ENCODE measurements around the gene CPXM1. TPM values are rescaled to one million over a fixed set of nuclear protein-coding genes. Genes with fewer than 3 reads are reported as not detected.
"Not testable (repeated sequence)": the region's sequence is repeated elsewhere in the genome, so short reads cannot be mapped to it uniquely, and the experiment has no call there.

CPXM1 gene
- total RNA-seq, 2 experiments from 2014 or later: 2.0 to 2.2 TPM

DNA sequence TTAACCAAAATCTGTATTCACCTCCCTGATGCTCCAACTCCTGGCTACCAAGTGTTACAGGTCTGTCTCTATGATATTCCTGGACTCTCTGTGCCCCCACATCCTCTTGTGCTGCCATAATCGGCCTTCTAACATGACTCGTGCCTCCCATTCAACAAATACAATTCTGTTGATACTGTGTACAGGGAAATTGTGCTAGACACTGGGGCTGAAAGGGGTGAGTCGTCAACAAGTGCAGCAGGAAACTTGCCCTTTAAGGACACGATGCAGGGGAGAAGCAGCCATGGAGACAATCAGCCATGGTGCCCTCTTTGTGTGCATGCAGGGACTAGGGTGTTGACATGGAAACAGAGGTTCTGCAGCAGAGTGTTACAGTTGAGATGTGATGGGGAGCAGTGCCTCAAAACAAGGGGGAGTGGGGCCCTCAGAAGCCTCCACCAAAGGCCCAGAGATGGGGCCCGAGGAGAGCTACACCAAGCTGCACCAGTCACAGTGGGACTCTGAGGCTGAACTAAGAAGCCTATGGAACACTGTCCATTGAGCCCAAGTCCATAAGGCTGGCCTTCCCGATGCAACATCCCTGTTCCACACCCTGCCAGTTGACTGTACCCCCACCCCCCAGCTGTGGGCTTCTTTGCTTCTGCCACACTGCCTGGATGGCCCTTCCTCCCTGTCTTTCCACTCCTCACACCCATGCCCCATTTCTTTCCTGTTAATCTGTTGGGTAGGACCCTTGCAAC is 37.0 kb upstream of the CPXM1 start:
- H3K4me3 Mint-ChIP-seq: no peak overlapping the region

DNA sequence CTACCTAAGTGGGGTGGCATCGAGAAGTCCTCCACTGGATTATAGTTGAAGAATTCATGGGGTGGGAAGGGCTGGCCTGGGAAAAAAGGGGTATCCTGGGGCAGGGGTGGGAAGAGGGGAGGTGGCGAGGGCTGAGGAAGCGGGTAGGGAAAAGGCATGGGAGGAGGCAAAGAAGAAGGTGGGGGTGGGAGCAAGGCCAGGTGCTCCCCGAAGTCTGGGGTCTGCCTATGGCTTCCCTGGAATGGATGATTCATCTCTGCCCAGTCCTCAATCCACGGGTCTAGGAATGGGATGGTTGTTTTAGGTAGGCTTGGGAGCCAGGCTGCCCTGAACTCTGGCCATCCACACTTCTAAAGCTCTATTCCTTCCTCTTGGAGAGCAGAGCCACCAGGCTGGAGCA is 35.6 kb upstream of the CPXM1 start:
- CTCF ChIA-PET: interaction anchor here (1.5 kb wide), 1 partner anchor 83 kb away, joined by 4 read pairs; no protein-coding TSS in a partner anchor
- no peaks in the 10 kb centered on the region for H3K27me3 Mint-ChIP-seq (ENCODE audit: low read depth)
- peaks cover 22% of the 10 kb centered on the region for H3K36me3 Mint-ChIP-seq (ENCODE audit: low read depth)
- no peak for DNase-seq
- peaks cover 15% of the 10 kb centered on the region for H3K4me1 Mint-ChIP-seq (ENCODE audit: low read depth)
- intact Hi-C loops (cut with micrococcal nuclease): no loop called here
- no peak overlapping the region for H3K27ac Mint-ChIP-seq
- no peaks in the 10 kb centered on the region for H3K9me3 Mint-ChIP-seq
- no peak overlapping the region for H3K4me3 Mint-ChIP-seq

More for the DNA sequence above, 37.0 kb upstream of the CPXM1 start:
- CTCF ChIA-PET: interaction anchor here (0.6 to 1.5 kb wide), 3 partner anchors 35 to 173 kb away, joined by 3 to 4 read pairs (median 3); no protein-coding TSS in a partner anchor
- Mint-ChIP-seq H3K27me3 (ENCODE audit: low read depth) (no peaks in the 10 kb centered on the region), H3K9me3 (no peaks in the 10 kb centered on the region), H3K4me1 (ENCODE audit: low read depth) (peaks cover 15% of the 10 kb centered on the region), H3K27ac (no peak overlapping the region), H3K36me3 (ENCODE audit: low read depth) (peaks cover 22% of the 10 kb centered on the region)
- intact Hi-C loops (cut with micrococcal nuclease): no loop called here
- no peak for DNase-seq

DNA sequence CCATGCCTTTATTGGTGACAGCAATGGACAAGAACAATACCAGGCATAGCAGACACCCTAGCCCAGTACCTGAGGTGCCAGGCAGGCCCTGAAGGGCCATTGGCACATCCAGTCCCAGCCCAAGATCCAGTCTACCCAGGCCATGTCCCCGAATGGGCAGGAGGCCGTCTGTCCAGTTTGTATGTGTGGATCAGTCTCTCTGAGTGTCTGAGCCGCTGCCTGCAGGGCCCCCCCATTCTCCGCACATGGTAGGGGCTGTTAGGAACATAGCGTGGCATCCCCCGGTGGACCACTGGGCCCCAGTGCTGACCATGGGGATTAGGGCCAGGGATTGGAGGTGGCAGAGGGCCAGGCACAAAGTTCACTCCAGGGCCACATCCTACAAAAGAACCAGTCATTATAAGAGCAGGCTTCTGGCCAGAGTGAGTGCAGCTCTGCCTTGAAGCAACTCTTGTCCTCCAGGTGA is 34.9 kb upstream of the CPXM1 start:
- H3K9me3 Mint-ChIP-seq: no peaks in the 10 kb centered on the region
- intact Hi-C loops (cut with micrococcal nuclease): no loop called here
- H3K4me1 Mint-ChIP-seq (ENCODE audit: low read depth): peaks cover 15% of the 10 kb centered on the region
- DNase-seq: no peak
- H3K27ac Mint-ChIP-seq: no peak overlapping the region
- H3K36me3 Mint-ChIP-seq (ENCODE audit: low read depth): peaks cover 22% of the 10 kb centered on the region
- no peaks in the 10 kb centered on the region for H3K27me3 Mint-ChIP-seq (ENCODE audit: low read depth)
- CTCF ChIA-PET: interaction anchor here (1.1 to 1.5 kb wide), 2 partner anchors 8 to 82 kb away, joined by 3 to 4 read pairs; no protein-coding TSS in a partner anchor
- H3K4me3 Mint-ChIP-seq: no peak overlapping the region

DNA sequence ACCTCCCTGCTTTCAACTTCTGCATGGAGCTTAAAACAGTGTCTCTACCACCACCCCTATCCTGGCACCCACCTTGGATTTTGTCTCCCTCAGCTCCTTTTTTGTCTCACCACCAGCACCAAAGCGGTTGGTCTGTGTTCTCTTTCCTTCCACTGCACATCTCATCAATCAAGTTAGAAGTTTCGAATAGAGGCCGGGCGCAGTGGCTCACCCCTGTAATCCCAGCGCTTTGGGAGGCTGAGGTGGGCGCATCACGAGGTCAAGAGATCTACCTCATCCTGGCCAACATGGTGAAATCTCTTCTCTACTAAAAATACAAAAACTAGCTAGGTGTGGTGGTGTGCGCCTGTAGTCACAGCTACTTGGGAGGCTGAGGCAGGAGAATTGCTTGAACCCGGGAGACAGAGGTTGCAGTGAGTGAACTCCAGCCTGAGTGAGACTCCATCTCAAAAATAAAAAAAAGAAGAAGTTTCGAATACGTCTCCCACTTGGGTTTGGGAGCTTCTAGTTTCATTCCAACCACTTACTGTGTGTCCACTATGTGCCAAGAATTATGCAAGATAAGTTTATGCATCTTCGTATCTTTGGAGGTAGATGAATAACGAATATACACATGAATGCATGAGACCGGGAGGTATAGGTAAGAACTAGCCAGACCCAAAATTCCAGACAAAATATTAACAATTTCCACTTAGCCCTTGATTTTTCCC is 34.1 kb upstream of the CPXM1 start:
- DNase-seq: no peak
- H3K4me1 Mint-ChIP-seq (ENCODE audit: low read depth): peaks cover 13% of the 10 kb centered on the region
- H3K27ac Mint-ChIP-seq: no peak overlapping the region
- H3K4me3 Mint-ChIP-seq: no peak overlapping the region
- H3K36me3 Mint-ChIP-seq (ENCODE audit: low read depth): peaks cover 22% of the 10 kb centered on the region
- no peaks in the 10 kb centered on the region for H3K9me3 Mint-ChIP-seq
- intact Hi-C loops (cut with micrococcal nuclease): no loop called here
- CTCF ChIA-PET: interaction anchor here (1.1 kb wide), 1 partner anchor 9 kb away, joined by 3 read pairs; no protein-coding TSS in a partner anchor
- no peaks in the 10 kb centered on the region for H3K27me3 Mint-ChIP-seq (ENCODE audit: low read depth)

DNA sequence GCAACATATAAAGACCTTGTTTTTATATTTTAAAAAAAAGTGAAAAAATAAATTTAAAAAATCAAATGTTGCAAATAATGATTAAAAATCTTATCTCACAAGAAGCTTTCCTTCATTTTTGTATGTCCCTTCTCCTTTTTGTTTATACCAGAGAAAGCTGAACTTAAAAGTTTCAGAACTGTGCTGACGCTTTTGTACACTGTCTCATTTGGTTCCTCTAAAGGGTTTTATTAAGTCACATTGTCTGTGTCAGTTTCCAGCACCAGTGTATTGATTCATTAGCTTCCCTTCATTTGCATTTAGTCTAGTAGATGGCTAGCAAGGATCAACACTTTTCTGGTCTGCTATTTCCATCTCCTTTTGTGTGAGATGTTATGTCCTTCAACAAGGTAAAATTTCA is 33.3 kb upstream of the CPXM1 start:
- Mint-ChIP-seq H3K9me3 (no peaks in the 10 kb centered on the region), H3K4me1 (ENCODE audit: low read depth) (peaks cover 10% of the 10 kb centered on the region), H3K4me3 (no peak overlapping the region), H3K36me3 (ENCODE audit: low read depth) (peaks cover 20% of the 10 kb centered on the region), H3K27me3 (ENCODE audit: low read depth) (no peaks in the 10 kb centered on the region), H3K27ac (no peak overlapping the region)
- no peak for DNase-seq
- intact Hi-C loops (cut with micrococcal nuclease): no loop called here
- CTCF ChIA-PET: no interaction called here

DNA sequence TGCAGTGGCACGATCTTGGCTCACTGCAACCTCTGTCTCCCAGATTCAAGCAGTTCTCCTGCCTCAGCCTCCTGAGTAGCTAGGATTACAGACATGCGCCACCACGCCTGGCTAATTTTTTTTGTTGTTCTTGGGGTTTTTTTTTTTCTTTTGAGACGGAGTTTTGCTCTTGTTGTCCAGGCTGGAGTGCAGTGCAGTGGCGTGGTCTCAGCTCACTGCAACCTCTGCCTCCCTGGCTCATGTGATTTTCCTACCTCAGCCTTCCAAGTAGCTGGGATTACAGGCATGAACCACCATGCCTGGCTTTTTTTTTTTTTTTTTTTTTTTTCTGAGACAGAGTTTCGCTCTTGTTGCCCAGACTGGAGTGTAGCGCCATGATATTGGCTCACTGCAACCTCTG is 30.8 kb upstream of the CPXM1 start:
- peaks cover 12% of the 10 kb centered on the region for H3K4me1 Mint-ChIP-seq (ENCODE audit: low read depth)
- DNase-seq; intact Hi-C loops (cut with micrococcal nuclease); H3K27me3 Mint-ChIP-seq (ENCODE audit: low read depth); H3K27ac Mint-ChIP-seq; CTCF ChIA-PET; H3K4me3 Mint-ChIP-seq; H3K36me3 Mint-ChIP-seq (ENCODE audit: low read depth); H3K9me3 Mint-ChIP-seq: not testable (repeated sequence)

DNA sequence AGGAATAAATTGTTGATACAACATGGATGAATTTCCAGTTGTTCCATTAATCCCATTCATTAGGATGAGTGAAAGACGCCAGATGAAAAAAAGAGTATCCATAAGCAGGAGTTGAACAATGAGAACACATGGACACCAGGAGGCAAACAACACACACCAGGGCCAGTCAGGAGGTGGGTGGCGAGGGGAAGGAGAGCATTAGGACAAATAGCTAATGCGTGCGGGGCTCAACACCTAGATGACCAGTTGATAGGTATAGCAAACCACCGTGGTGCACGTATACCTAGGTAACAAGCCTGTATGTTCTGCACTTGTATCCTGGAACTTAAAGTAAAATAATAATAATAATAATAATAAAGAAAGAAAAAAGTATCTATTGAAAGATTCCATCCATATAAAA is 28.9 kb upstream of the CPXM1 start:
- H3K4me3 Mint-ChIP-seq: no peak overlapping the region
- peaks cover 3% of the 10 kb centered on the region for H3K36me3 Mint-ChIP-seq (ENCODE audit: low read depth)
- DNase-seq: peak; percentile 2
- H3K9me3 Mint-ChIP-seq: no peaks in the 10 kb centered on the region
- CTCF ChIA-PET: no interaction called here
- H3K27ac Mint-ChIP-seq: no peak overlapping the region
- intact Hi-C loops (cut with micrococcal nuclease): no loop called here
- no peaks in the 10 kb centered on the region for H3K27me3 Mint-ChIP-seq (ENCODE audit: low read depth)
- peaks cover 19% of the 10 kb centered on the region for H3K4me1 Mint-ChIP-seq (ENCODE audit: low read depth)

DNA sequence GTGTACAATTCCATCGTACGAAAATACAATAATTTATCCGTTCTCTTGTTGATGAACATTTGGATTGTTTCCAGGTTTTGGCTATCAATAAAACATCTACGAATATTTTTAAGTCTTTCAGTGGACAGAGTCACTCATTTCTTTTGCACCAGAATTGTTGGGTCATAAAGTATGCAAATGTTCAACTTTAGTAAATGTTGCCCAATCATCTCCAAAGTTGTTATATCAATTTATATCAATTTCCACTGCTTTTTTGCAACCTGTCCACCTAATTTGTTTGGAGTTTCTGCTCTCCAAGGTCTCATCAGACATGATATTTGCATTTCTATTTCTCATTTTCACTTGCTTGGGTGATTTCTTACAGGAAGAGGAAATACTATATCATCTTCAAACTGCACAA is 26.2 kb upstream of the CPXM1 start:
- no peaks in the 10 kb centered on the region for H3K36me3 Mint-ChIP-seq (ENCODE audit: low read depth)
- no peaks in the 10 kb centered on the region for H3K9me3 Mint-ChIP-seq
- intact Hi-C loops (cut with micrococcal nuclease): no loop called here
- DNase-seq: no peak
- H3K27me3 Mint-ChIP-seq (ENCODE audit: low read depth): no peaks in the 10 kb centered on the region
- CTCF ChIA-PET: interaction anchor here (0.7 kb wide), 1 partner anchor 1373 kb away, joined by 3 read pairs; no protein-coding TSS in a partner anchor
- no peak overlapping the region for H3K4me3 Mint-ChIP-seq
- peaks cover 20% of the 10 kb centered on the region for H3K4me1 Mint-ChIP-seq (ENCODE audit: low read depth)
- H3K27ac Mint-ChIP-seq: no peak overlapping the region

DNA sequence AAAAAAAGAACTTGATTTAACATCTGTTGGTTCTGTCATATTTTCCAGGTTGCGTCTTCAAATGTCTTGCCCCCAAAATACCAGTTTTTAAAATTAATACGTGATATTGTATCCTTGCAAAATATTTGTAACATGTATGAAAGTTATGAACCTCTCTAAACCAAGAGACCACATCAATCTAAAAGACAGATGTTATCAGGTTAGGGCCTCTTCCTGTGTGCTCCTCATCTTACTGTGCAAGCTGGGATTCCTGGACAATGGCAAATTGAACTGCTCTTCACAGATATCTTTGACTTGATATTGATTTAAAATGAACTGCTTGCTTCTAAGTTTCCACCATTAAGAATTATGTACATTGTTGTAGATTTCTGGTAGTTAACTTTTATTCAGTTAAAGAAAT is 25.3 kb upstream of the CPXM1 start:
- CTCF ChIA-PET: no interaction called here

DNA sequence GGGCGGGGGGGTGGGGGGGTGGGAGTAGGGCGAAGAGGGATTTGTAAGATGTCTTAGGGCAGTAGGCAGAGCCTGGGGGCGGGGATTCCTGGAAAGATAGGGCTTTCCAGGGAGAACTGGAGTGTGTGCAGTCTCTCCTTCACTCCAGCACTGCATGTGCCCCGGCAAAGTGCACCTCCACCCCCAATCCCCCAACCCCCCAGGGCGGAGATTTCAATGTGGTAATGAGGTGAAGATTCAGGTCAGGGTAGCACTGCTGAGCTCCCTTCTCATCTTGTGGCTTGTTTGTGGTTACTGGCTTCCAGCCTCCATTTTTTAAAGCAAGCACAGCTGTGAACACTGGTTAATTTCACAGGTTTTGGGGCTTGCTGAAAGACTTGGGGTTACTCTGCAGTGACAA is 21.6 kb upstream of the CPXM1 start:
- CTCF ChIA-PET: interaction anchor here (0.6 kb wide), 2 partner anchors 33 to 579 kb away, joined by 3 to 4 read pairs; no protein-coding TSS in a partner anchor
- DNase-seq: peak; percentile 56
- peaks cover 14% of the 10 kb centered on the region for H3K27me3 Mint-ChIP-seq (ENCODE audit: low read depth)
- intact Hi-C loops (cut with micrococcal nuclease): no loop called here
- H3K27ac Mint-ChIP-seq: no peak overlapping the region
- no peaks in the 10 kb centered on the region for H3K9me3 Mint-ChIP-seq
- H3K36me3 Mint-ChIP-seq (ENCODE audit: low read depth): no peaks in the 10 kb centered on the region
- peaks cover 34% of the 10 kb centered on the region for H3K4me1 Mint-ChIP-seq (ENCODE audit: low read depth)
- H3K4me3 Mint-ChIP-seq: no peak overlapping the region

More for the DNA sequence above, 25.3 kb upstream of the CPXM1 start:
- peaks cover 2% of the 10 kb centered on the region for H3K27me3 Mint-ChIP-seq (ENCODE audit: low read depth)
- DNase-seq: peak; percentile 4
- no peaks in the 10 kb centered on the region for H3K9me3 Mint-ChIP-seq
- no peak overlapping the region for H3K27ac Mint-ChIP-seq
- no peak overlapping the region for H3K4me3 Mint-ChIP-seq
- intact Hi-C loops (cut with micrococcal nuclease): no loop called here
- H3K36me3 Mint-ChIP-seq (ENCODE audit: low read depth): no peaks in the 10 kb centered on the region
- peaks cover 24% of the 10 kb centered on the region for H3K4me1 Mint-ChIP-seq (ENCODE audit: low read depth)

DNA sequence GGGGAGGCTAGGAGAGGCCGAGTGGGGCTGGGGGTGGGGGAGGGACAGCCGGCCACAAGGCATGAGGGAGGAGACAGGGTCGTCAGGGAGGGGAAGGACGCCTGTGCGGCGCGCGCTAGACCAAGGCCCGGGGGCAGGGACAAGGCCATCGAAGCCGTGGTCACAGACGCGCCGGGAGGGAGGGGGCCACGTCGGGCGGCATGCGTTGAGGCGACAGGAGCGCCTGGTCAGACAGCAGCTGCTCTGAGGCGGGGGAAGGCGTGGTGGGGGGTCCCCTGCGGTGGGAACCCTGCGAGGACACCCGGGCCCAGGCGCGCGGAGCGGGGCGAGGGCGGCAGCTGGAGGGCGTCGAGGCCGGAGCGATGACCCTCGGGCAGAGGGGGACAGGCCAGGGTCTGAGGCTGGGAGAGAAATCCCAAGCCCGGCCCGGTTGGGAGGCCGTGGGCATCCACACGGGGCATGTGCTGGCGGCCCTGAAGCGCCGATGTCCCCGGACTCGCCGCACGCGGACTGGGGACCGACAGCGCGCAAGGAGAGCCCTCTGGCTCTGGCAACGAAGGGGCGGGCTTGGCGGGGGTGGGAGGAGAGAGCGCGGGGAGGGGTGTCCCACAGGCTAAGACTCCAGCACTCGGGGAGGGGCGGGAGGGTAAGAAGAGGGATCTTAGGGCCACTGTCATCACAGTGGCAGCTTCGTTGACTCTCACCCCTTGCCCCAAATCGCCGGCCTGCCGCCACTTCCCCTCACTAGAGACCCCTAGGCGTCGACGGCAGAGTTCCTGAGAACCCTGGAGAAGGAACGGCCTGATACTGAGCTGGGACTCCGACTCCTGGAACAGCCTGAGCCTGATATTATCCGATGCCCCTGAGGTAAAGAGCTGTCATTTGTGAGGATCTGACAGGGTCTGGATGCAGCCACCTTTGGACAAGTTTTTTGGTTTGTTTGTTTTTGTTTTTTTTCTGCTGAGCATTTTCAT is 20.8 kb upstream of the CPXM1 start:
- H3K9me3 Mint-ChIP-seq: no peaks in the 10 kb centered on the region
- no peaks in the 10 kb centered on the region for H3K36me3 Mint-ChIP-seq (ENCODE audit: low read depth)
- H3K27ac Mint-ChIP-seq: no peak overlapping the region
- CTCF ChIA-PET: interaction anchor here (0.6 kb wide), 1 partner anchor 580 kb away, joined by 3 read pairs; no protein-coding TSS in a partner anchor
- no peak overlapping the region for H3K4me3 Mint-ChIP-seq
- H3K4me1 Mint-ChIP-seq (ENCODE audit: low read depth): peaks cover 27% of the 10 kb centered on the region
- H3K27me3 Mint-ChIP-seq (ENCODE audit: low read depth): peaks cover 14% of the 10 kb centered on the region
- intact Hi-C loops (cut with micrococcal nuclease): no loop called here
- DNase-seq: peak; percentile 6
